H1 (cell line): ENCODE data around the gene ZPR1. TPM values are rescaled to one million over a fixed set of nuclear protein-coding genes. Genes with fewer than 3 reads are reported as not detected.

ENCODE experiments used
- JUN ChIP-seq: IDR thresholded peaks from 2 replicates; pipeline ENCODE4 v1.6.1; 2011; ENCODE audit warnings: low read depth, mild to moderate bottlenecking, improper control_type of control experiment, low read length
- JUND ChIP-seq: IDR thresholded peaks from 2 replicates; pipeline ENCODE4 v1.6.1; 2011; ENCODE audit warnings: mild to moderate bottlenecking, improper control_type of control experiment, low read length
- POLR2A ChIP-seq, 2 experiments: IDR thresholded peaks; 1 replicate in 1 of 2; 2 replicates in 1 of 2; pipeline ENCODE4 v1.6.1; 2011; ENCODE audit warnings: low read depth in 2 of 2, low read length in 2 of 2, mild to moderate bottlenecking in 2 of 2; ENCODE audit errors: control extremely low read depth in 1 of 2
- RBBP5 ChIP-seq: IDR thresholded peaks from 2 replicates; pipeline ENCODE4 v1.7.1; 2012; ENCODE audit warnings: low read depth, mild to moderate bottlenecking, inconsistent platforms, low read length, moderate library complexity, borderline replicate concordance
- TBP ChIP-seq: IDR thresholded peaks from 2 replicates; pipeline ENCODE4 v1.6.1; 2011; ENCODE audit warnings: low read depth, low read length, improper control_type of control experiment
- polyA plus RNA-seq, 7 experiments: library from polyadenylated mRNA; depleted of rRNA in 3 of 7; stranded (reverse) in 5 of 7; unstranded in 2 of 7; fragments of >200 nt in 5 of 7; fragments of 200-250 nt in 2 of 7; gene quantifications; 1 replicate in 5 of 7; 2 replicates in 1 of 7; 4 replicates in 1 of 7; pipeline versions ENCODE4 v1.2.1 to v1.2.3, GENCODE V29; 2011 to 2013; ENCODE audit warnings: missing spikeins in 2 of 7, mixed read lengths in 2 of 7
- total RNA-seq: library from RNA; stranded (reverse); fragmentation: NEBNext Ultra II Directional; extraction: Animal tissue kit (Norgen Biotek cat#: 25700); gene quantifications from 2 replicates; pipeline ENCODE4 v1.2.1, GENCODE V29; 2021

ZPR1 gene
- total and polyA plus RNA-seq, 2 of the 8 experiments (the other 6 are each of a cell fraction or from before 2014, with no cell fraction given): 36.7 to 70.5 TPM

- TF ChIP-seq JUN (no peak), JUND (no peak), TBP (no peak), POLR2A (IDR thresholded peaks at IDR 0.05; ENCODE audit: control extremely low read depth in 1 of 2, low read depth in 2 of 2, low read length in 2 of 2) (no peak), RBBP5 (no peak)
- TF ChIP-seq, all 59 proteins: peak for 0
Measured at GRCh38 chr11:116829525-116830183, 41.8 kb upstream of the ZPR1 start, which contains the start of gene APOC3 (continued).
